Chondrocyte (in vitro differentiated cells): Measurements from ENCODE around the gene SHD. TPM values are rescaled to one million over a fixed set of nuclear protein-coding genes. Genes with fewer than 3 reads are reported as not detected.
"Not testable (repeated sequence)": the region's sequence is repeated elsewhere in the genome, so short reads cannot be mapped to it uniquely, and the experiment has no call there.

Source experiments
- DNase-seq: peaks from one replicate; pipeline ENCODE4 v3.0.0; 2021; ENCODE audit warnings: mixed read lengths, low spot score
- H3K27ac Mint-ChIP-seq: one replicate; pipeline ENCODE4 v1.8.0; 2021; ENCODE audit warnings: mild to moderate bottlenecking, moderate library complexity, mixed read lengths; ENCODE audit not compliant: unreplicated experiment
- H3K27me3 Mint-ChIP-seq: 2 replicates; pipeline ENCODE4 v1.8.0; 2021; ENCODE audit warnings: low read depth, mixed read lengths
- H3K36me3 Mint-ChIP-seq: 2 replicates; pipeline ENCODE4 v1.8.0; 2021; ENCODE audit warnings: low read depth, mixed read lengths
- H3K4me1 Mint-ChIP-seq: 2 replicates; pipeline ENCODE4 v1.8.0; 2021; ENCODE audit warnings: low read depth, mild to moderate bottlenecking, mixed read lengths
- H3K4me3 Mint-ChIP-seq: one replicate; pipeline ENCODE4 v1.8.0; 2021; ENCODE audit warnings: mild to moderate bottlenecking, moderate library complexity, mixed read lengths; ENCODE audit not compliant: unreplicated experiment
- H3K9me3 Mint-ChIP-seq: 2 replicates; pipeline ENCODE4 v1.8.0; 2021; ENCODE audit warnings: low read depth, mixed read lengths
- long read RNA-seq: library from polyadenylated mRNA; stranded (forward); transcript quantifications from one replicate; pipeline ENCODE4 v2.0.0, GENCODE V29; 2021
- total RNA-seq: library from RNA; stranded (reverse); gene quantifications from 3 replicates; pipeline ENCODE4 v1.2.1, GENCODE V29; 2021
- TF ChIP-seq, protein P1 (sequence below): fragments of 200-600 bp; sonication (generic); IDR thresholded peaks from 2 replicates; pipeline ENCODE4 v1.5.0; 2021; ENCODE audit warnings: antibody characterized with exemption, mild to moderate bottlenecking, moderate library complexity

SHD gene, protein sequence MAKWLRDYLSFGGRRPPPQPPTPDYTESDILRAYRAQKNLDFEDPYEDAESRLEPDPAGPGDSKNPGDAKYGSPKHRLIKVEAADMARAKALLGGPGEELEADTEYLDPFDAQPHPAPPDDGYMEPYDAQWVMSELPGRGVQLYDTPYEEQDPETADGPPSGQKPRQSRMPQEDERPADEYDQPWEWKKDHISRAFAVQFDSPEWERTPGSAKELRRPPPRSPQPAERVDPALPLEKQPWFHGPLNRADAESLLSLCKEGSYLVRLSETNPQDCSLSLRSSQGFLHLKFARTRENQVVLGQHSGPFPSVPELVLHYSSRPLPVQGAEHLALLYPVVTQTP
- not detected in 3 replicates for total RNA-seq
- long read RNA-seq: 0 reads

DNA sequence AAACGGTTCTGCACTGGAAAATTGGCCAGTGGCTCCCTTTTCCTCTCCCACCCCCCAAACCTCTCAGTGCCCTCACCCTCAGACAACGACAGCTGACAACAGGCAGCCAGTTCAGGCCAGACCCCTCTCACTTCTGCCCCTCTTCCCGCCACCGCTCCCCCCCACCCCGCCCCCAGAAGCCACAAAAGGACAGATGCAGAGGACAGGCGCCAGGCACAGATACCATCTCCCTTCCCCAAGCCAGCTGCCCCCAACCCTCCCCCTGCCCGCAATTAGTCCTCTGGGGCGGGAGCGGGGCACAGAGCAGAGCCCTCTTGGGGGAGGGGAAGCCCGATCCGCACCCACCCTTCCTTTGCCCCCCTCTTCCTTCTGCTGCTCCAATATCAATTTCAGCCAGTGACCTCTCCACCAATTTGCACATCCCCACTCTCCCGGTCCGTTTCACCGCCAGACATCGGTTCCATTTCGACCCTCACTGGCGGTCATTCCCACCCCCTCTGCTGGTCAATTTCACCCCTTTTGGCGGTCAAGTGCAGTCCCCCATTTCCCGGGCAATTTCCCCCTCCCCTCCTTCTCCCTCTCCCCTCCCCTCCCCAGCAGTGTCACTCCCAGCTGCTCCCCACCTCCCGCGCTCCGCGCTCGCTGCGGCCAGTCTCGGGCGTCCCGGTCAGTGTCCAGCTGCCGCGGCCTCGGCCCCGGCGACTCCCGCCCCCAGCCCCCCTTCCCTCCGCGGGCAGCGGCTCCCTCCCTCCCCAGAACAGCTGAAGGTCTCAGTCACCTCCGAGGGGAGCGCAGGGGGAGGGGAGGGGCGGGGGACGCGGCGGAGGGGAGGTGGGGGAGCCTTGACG is at the start of gene SHD:
Gene SHD (plus strand): TSS at position 848 of the 848 bp plus-strand sequence. CDS start 798 bp downstream, outside the sequence.
- Mint-ChIP-seq H3K4me1 (peaks cover 6% of the 10 kb centered on the region), H3K27ac (no peak within 1 kb of the TSS)

DNA sequence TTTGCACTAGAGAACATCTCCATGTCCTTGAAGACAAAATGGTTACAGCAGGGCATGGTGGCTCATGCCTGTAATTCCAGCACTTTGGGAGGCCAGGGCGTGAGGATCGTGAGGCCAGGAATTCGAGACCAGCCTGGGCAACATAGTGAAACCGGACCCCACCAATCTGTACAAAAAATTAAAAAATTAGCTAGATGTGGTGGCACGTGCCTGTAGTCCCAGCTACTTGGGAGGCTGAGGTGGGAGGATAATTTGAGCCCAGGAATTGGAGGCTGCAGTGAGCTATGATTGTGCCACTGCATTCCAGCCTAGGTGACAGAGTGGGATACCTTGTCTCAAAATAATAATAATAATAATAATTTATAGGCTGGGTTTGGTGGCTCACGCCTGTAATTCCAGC is 48.8 kb upstream of the SHD start:
- not testable (repeated sequence) for H3K4me1 Mint-ChIP-seq
- peaks cover 10% of the 10 kb centered on the region for H3K27me3 Mint-ChIP-seq

More for the DNA sequence above, at the start of gene SHD:
- TF ChIP-seq, protein P1, sequence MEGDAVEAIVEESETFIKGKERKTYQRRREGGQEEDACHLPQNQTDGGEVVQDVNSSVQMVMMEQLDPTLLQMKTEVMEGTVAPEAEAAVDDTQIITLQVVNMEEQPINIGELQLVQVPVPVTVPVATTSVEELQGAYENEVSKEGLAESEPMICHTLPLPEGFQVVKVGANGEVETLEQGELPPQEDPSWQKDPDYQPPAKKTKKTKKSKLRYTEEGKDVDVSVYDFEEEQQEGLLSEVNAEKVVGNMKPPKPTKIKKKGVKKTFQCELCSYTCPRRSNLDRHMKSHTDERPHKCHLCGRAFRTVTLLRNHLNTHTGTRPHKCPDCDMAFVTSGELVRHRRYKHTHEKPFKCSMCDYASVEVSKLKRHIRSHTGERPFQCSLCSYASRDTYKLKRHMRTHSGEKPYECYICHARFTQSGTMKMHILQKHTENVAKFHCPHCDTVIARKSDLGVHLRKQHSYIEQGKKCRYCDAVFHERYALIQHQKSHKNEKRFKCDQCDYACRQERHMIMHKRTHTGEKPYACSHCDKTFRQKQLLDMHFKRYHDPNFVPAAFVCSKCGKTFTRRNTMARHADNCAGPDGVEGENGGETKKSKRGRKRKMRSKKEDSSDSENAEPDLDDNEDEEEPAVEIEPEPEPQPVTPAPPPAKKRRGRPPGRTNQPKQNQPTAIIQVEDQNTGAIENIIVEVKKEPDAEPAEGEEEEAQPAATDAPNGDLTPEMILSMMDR: no peak
- Mint-ChIP-seq H3K27me3 (peaks cover 26% of the 10 kb centered on the region), H3K9me3 (no peaks in the 10 kb centered on the region), H3K36me3 (no peaks in the 10 kb centered on the region), H3K4me3 (peak within 1 kb of the TSS; percentile 47)
- DNase-seq: no peak

DNA sequence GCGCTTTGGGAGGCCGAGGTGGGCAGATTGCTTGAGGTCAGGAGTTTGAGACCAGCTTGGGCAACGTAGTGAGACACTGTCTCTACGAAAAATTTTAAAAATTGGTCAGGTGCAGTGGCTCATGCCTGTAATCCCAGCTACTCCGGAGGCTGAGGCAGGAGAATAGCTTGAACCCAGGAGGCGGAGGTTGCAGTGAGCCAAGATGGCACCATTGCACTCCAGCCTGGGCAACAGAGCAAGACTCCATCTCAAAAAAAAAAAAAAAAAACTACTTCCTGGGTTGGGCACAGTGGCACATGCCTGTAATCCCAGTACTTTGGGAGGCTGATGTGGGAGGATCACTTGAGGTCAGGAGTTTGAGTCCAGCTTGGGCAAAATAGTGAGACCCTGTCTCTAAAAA is 47.5 kb upstream of the SHD start:
- H3K27me3 Mint-ChIP-seq, H3K4me3 Mint-ChIP-seq, DNase-seq, H3K9me3 Mint-ChIP-seq, H3K36me3 Mint-ChIP-seq, H3K27ac Mint-ChIP-seq, H3K4me1 Mint-ChIP-seq: not testable (repeated sequence)

More for the DNA sequence above, 48.8 kb upstream of the SHD start:
- not testable (repeated sequence) for H3K4me3 Mint-ChIP-seq, H3K27ac Mint-ChIP-seq, H3K36me3 Mint-ChIP-seq, DNase-seq, H3K9me3 Mint-ChIP-seq

DNA sequence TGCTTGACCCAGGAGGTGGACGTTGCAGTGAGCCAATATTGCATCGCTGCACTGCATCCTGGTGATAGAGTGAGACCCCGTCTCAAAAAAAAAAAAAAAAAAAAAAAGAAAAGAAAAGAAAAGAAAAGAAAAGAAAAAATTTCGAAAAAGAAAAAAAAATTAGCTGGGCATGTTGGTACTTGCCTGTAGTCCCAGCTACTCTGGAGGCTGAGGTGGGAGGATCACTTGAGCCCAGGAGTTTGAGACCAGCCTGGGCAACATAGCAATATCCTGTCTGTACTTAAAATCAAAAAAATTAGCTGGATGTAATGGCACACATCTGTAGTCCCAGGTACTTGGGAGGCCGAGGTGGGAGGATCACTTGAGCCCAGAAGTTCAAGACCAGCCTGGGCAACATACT is 46.9 kb upstream of the SHD start:
- H3K27me3 Mint-ChIP-seq, DNase-seq, H3K4me3 Mint-ChIP-seq, H3K9me3 Mint-ChIP-seq, H3K4me1 Mint-ChIP-seq, H3K36me3 Mint-ChIP-seq, H3K27ac Mint-ChIP-seq: not testable (repeated sequence)

DNA sequence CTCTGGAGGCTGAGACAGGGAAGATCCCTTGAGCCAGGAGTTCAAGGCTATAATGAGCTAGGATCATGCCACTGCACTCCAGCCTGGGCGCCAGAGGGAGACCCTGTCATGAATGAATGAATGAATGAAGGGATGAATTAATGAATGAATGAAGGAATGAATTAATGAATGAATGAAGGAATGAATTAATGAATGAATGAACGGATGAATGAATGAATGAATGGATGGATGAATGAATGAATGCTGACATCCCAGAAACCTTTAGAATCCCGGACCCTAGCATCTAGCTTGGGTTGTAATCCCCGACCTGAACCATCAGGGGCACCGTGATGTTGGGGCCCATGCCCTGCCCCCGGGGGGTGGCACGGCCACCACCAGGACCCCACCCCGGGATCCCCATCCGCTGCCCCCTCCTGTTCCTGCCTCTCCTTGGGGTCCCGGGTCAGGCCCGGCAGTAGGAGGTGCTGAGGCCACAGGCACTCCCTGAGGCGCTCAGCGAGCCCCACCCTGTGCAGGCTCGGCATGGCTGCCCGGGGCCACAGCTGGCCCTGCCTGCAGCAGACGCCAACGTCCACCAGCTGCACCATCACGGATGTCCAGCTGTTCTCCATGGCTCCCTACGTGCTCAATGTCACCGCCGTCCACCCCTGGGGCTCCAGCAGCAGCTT is 46.3 kb upstream of the SHD start:
- H3K4me3 Mint-ChIP-seq: no peak overlapping the region

DNA sequence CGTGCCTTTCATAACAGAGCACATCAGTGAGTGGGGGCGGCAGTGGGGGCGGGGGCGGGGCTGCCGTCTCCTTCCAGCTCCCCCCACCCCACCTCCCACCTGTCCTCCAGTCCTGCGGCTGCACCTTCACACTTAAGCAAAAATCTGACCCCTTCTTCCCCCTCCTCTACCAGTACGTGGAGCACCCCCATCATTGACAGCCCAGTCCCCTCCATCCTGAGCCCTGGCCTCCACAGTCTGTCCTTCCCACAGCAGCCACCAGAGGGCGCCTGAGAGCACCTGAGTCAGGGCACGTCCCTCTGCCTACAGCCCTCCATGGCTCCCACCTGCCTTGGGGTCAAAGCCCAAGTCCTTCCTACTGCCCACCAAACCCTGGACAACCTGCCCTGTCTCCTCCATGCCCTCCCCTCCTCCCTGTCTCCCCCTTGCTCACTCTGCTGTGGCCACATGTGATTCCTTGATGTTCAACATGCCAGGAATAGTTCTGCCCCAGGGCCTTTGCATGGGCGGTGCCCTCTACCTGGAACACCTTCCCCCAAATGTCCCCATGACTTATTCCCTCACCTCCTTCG is 45.7 kb upstream of the SHD start:
- no peaks in the 10 kb centered on the region for H3K4me1 Mint-ChIP-seq
- H3K36me3 Mint-ChIP-seq: no peaks in the 10 kb centered on the region
- no peak overlapping the region for H3K4me3 Mint-ChIP-seq
- TF ChIP-seq, protein P1: peak; percentile 81
- peaks cover 8% of the 10 kb centered on the region for H3K27me3 Mint-ChIP-seq
- no peak overlapping the region for H3K27ac Mint-ChIP-seq
- no peaks in the 10 kb centered on the region for H3K9me3 Mint-ChIP-seq
- DNase-seq: no peak

More for the DNA sequence above, 46.3 kb upstream of the SHD start:
- H3K9me3 Mint-ChIP-seq: no peaks in the 10 kb centered on the region
- H3K27ac Mint-ChIP-seq: no peak overlapping the region
- no peaks in the 10 kb centered on the region for H3K4me1 Mint-ChIP-seq
- DNase-seq: no peak
- H3K36me3 Mint-ChIP-seq: no peaks in the 10 kb centered on the region
- TF ChIP-seq, protein P1: no peak
- H3K27me3 Mint-ChIP-seq: peaks cover 8% of the 10 kb centered on the region
